C4-2B (cell line): ENCODE measurements around the gene TMTC2.

ENCODE experiments used
- CTCF ChIP-seq: fragments of 450-650 bp; conservative IDR thresholded peaks from 2 replicates; pipeline ENCODE4 v1.5.1; 2017; ENCODE audit warnings: mild to moderate bottlenecking
- ZFX ChIP-seq: fragments of 450-650 bp; IDR thresholded peaks from 2 replicates; pipeline ENCODE4 v1.6.1; 2017

- no peak for TF ChIP-seq CTCF
- no peak for TF ChIP-seq ZFX
These were observed 94.7 kb downstream of the TMTC2 start for GRCh38 chr12:82781309-82781997.
